ENCODE data around the gene MGAT4A. TPM values are rescaled to one million over a fixed set of nuclear protein-coding genes. Genes with fewer than 3 reads are reported as not detected.
"Not testable (repeated sequence)": the region's sequence is repeated elsewhere in the genome, so short reads cannot be mapped to it uniquely, and the experiment has no call there.

Gene MGAT4A
- total RNA-seq, 1 donor from 2014 or later, result 3.2 TPM

GRCh38 chr2:98674233-98674964 lies 56.5 kb downstream of the MGAT4A start:
- TF ChIP-seq, protein P1, sequence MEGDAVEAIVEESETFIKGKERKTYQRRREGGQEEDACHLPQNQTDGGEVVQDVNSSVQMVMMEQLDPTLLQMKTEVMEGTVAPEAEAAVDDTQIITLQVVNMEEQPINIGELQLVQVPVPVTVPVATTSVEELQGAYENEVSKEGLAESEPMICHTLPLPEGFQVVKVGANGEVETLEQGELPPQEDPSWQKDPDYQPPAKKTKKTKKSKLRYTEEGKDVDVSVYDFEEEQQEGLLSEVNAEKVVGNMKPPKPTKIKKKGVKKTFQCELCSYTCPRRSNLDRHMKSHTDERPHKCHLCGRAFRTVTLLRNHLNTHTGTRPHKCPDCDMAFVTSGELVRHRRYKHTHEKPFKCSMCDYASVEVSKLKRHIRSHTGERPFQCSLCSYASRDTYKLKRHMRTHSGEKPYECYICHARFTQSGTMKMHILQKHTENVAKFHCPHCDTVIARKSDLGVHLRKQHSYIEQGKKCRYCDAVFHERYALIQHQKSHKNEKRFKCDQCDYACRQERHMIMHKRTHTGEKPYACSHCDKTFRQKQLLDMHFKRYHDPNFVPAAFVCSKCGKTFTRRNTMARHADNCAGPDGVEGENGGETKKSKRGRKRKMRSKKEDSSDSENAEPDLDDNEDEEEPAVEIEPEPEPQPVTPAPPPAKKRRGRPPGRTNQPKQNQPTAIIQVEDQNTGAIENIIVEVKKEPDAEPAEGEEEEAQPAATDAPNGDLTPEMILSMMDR (IDR thresholded peaks at IDR 0.05; ENCODE audit: insufficient read depth, low read length, poor library complexity, severe bottlenecking), result no peak
- DNase-seq (ENCODE audit: low read depth), result no peak
- H3K36me3 ChIP-seq (ENCODE audit: control insufficient read depth, insufficient read depth, low read length), result no peaks in the 10 kb centered on the region

DNA sequence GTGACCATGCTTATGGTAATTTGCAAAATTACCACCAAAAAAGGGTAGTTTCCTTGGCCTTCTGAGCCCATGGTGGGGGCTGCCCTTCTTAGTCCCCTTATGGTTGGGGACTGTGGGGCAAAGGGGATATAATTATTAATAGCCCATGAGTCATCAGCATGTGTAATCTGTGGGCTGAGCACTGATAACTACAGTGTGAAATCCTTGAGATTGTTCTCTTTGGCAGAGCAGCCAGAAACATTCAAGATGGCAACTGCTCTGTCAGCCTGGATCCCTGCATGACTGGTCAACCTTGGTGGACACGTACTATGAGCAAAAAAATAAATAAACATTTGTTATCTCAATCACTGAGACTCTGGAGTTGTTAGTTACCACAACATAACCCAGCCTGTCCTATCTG lies 61.3 kb downstream of the MGAT4A start:
- DNase-seq (ENCODE audit: low read depth), result peak; percentile 74
- Histone ChIP-seq H3K36me3 (ENCODE audit: control insufficient read depth, insufficient read depth, low read length) (no peaks in the 10 kb centered on the region), H3K4me3 (ENCODE audit: low read depth, low read length) (no peak overlapping the region), H3K27me3 (ENCODE audit: control insufficient read depth, insufficient read depth, low read length) (no peaks in the 10 kb centered on the region)
- TF ChIP-seq, protein P1 (IDR thresholded peaks at IDR 0.05; ENCODE audit: insufficient read depth, low read length, poor library complexity, severe bottlenecking), result no peak

More at GRCh38 chr2:98674233-98674964, 56.5 kb downstream of the MGAT4A start:
- Histone ChIP-seq H3K27me3 (ENCODE audit: control insufficient read depth, insufficient read depth, low read length) (no peaks in the 10 kb centered on the region), H3K4me3 (ENCODE audit: low read depth, low read length) (no peak overlapping the region)

DNA sequence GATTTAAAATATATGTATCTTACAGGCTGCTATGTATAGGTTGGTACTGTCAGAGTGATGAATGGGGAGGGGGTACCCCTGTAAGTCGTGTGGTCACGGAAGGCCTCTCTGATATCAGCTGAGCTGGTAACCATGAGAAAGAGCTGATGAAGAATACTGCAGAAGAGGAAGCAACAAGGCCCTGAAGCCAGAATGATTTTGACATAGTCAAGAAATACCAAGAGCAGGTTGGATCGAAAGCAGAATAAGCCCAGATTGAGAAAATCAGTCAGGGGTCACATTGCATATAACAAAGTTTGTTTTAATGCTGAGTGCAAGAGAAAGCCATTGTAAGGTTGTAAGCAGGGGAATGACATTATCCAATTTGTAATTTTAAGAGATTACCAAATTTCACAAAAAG lies 65.3 kb downstream of the MGAT4A start:
- TF ChIP-seq, protein P1 (IDR thresholded peaks at IDR 0.05; ENCODE audit: insufficient read depth, low read length, poor library complexity, severe bottlenecking), result no peak
- H3K4me3 ChIP-seq (ENCODE audit: low read depth, low read length), result no peak overlapping the region
- H3K36me3 ChIP-seq (ENCODE audit: control insufficient read depth, insufficient read depth, low read length), result no peaks in the 10 kb centered on the region
- no peak for DNase-seq (ENCODE audit: low read depth)
- H3K27me3 ChIP-seq (ENCODE audit: control insufficient read depth, insufficient read depth, low read length), result no peaks in the 10 kb centered on the region

DNA sequence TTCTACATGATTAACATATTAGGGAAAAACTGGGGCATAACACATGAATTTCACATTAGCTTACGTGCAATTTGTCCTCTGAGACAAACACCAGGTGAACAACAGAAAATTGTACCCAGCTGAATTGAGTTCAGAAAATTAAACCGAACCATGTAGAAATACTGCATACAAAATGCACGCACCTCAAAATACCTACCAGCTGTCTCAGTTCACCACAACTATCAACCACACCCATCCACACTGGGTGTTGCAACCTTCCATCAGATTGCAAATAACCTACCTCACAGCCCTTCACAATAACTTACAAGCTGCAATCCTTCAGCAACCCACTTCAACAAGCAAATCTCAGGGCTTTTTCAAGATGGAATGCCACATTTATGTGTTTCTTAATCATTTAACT lies 66.6 kb downstream of the MGAT4A start:
- no peak for DNase-seq (ENCODE audit: low read depth)
- Histone ChIP-seq H3K36me3 (ENCODE audit: control insufficient read depth, insufficient read depth, low read length) (no peaks in the 10 kb centered on the region), H3K4me3 (ENCODE audit: low read depth, low read length) (no peak overlapping the region), H3K27me3 (ENCODE audit: control insufficient read depth, insufficient read depth, low read length) (no peaks in the 10 kb centered on the region)
- TF ChIP-seq, protein P1 (IDR thresholded peaks at IDR 0.05; ENCODE audit: insufficient read depth, low read length, poor library complexity, severe bottlenecking), result no peak

DNA sequence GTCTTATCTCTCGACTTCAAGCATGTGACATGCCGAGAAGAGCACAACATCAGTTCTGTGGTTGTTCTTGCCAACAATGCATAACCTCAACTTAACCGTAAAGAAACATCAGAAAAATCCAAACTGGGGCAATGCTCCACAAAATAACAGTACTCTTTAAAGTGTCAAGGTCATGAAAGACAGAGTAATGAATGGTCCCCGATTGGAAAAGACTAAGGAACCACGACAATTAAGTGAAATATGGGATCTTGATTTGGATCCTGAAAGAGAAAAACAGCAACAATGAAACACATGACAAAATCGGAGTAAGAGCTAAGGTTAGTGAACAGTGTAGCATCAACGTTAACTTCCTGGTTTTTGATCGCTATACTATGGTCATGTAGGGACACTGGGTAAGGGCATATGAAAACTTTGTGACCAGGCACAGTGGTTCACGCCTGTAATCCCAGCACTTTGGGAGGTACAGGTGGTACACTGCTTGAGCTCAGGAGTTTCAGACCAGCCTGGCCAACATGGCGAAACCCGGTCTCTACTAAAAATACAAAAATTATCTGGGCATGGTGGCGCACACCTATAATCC lies 67.3 kb downstream of the MGAT4A start:
- Histone ChIP-seq H3K36me3 (ENCODE audit: control insufficient read depth, insufficient read depth, low read length) (no peaks in the 10 kb centered on the region), H3K27me3 (ENCODE audit: control insufficient read depth, insufficient read depth, low read length) (no peaks in the 10 kb centered on the region), H3K4me3 (ENCODE audit: low read depth, low read length) (no peak overlapping the region)
- TF ChIP-seq, protein P1 (IDR thresholded peaks at IDR 0.05; ENCODE audit: insufficient read depth, low read length, poor library complexity, severe bottlenecking), result no peak
- DNase-seq (ENCODE audit: low read depth), result no peak

- H3K27me3 ChIP-seq (ENCODE audit: control insufficient read depth, insufficient read depth, low read length); H3K4me3 ChIP-seq (ENCODE audit: low read depth, low read length); H3K36me3 ChIP-seq (ENCODE audit: control insufficient read depth, insufficient read depth, low read length); DNase-seq (ENCODE audit: low read depth): not testable (repeated sequence)
Observed at GRCh38 chr2:98659491-98659840, 71.5 kb downstream of the MGAT4A start.
